CD14-positive monocyte (primary cell): ENCODE measurements around the gene QSOX2. TPM values are rescaled to one million over a fixed set of nuclear protein-coding genes. Genes with fewer than 3 reads are reported as not detected.

ENCODE experiments used
- DNase-seq, 3 donors: peaks; one replicate each; pipeline ENCODE4 v3.0.0-alpha.2; 2011 to 2022
- H2AFZ ChIP-seq: 2 replicates; pipeline ENCODE4 v1.6.0; 2012; ENCODE audit warnings: mild to moderate bottlenecking, low read depth, low read length, inconsistent platforms; ENCODE audit not compliant: insufficient read depth, poor library complexity, severe bottlenecking
- H3K27ac ChIP-seq, 2 donors: 1 replicate in 1 of 2; 2 replicates in 1 of 2; pipeline ENCODE4 v1.5.1; 2012 to 2013; ENCODE audit warnings: low read length in 2 of 2, control low read depth in 1 of 2, inconsistent platforms in 1 of 2, low read depth in 1 of 2, mild to moderate bottlenecking in 1 of 2
- H3K27me3 ChIP-seq, 2 donors: one replicate each; pipeline versions ENCODE4 v1.6.0 to v1.6.1; 2011 to 2013; ENCODE audit warnings: low read length in 2 of 2; ENCODE audit not compliant: control insufficient read depth in 2 of 2, insufficient read depth in 2 of 2
- H3K36me3 ChIP-seq, 2 donors: replicated peaks in 1 of 2; 1 replicate in 1 of 2; 2 replicates in 1 of 2; pipeline versions ENCODE4 v1.5.1 to v1.6.1; 2012 to 2013; ENCODE audit warnings: low read length in 2 of 2, control low read depth in 1 of 2, inconsistent platforms in 1 of 2, mild to moderate bottlenecking in 1 of 2; ENCODE audit not compliant: insufficient read depth in 2 of 2, control insufficient read depth in 1 of 2
- H3K4me1 ChIP-seq, 2 donors: 1 replicate in 1 of 2; 2 replicates in 1 of 2; pipeline versions ENCODE4 v1.5.1 to v1.6.1; 2012 to 2013; ENCODE audit warnings: low read length in 2 of 2, control low read depth in 1 of 2, inconsistent platforms in 1 of 2, mild to moderate bottlenecking in 1 of 2, moderate library complexity in 1 of 2; ENCODE audit not compliant: insufficient read depth in 2 of 2, control insufficient read depth in 1 of 2
- H3K4me2 ChIP-seq: replicated peaks from 2 replicates; pipeline ENCODE3; 2012; ENCODE audit warnings: low read length, moderate library complexity, mild to moderate bottlenecking; ENCODE audit not compliant: poor library complexity, severe bottlenecking; ENCODE audit errors: extremely low read depth
- H3K4me3 ChIP-seq, 3 experiments: fragments of 200-600 bp in 1 of 3; sonication (generic) in 1 of 3; replicated peaks in 1 of 3; 1 replicate in 2 of 3; 2 replicates in 1 of 3; pipeline ENCODE4 v1.5.1; 2011 to 2013; ENCODE audit warnings: low read length in 3 of 3, mild to moderate bottlenecking in 3 of 3, control low read depth in 2 of 3, low read depth in 2 of 3, inconsistent platforms in 1 of 3, moderate library complexity in 1 of 3
- H3K79me2 ChIP-seq: 2 replicates; pipeline ENCODE4 v1.6.0; 2012; ENCODE audit warnings: mild to moderate bottlenecking, control low read depth, inconsistent platforms, low read length, moderate library complexity; ENCODE audit not compliant: insufficient read depth
- H3K9ac ChIP-seq: 2 replicates; pipeline ENCODE4 v1.6.0; 2017; ENCODE audit warnings: low read length, mild to moderate bottlenecking; ENCODE audit not compliant: insufficient read depth, poor library complexity, severe bottlenecking
- H3K9me3 ChIP-seq, 2 donors: replicated peaks in 1 of 2; 1 replicate in 1 of 2; 2 replicates in 1 of 2; pipeline versions ENCODE4 v1.5.1 to v1.6.1; 2012 to 2013; ENCODE audit warnings: low read length in 2 of 2, control low read depth in 1 of 2; ENCODE audit not compliant: control insufficient read depth in 1 of 2, insufficient read depth in 1 of 2
- H4K20me1 ChIP-seq: 2 replicates; pipeline ENCODE4 v1.6.0; 2012; ENCODE audit warnings: mild to moderate bottlenecking, low read length, control low read depth, moderate library complexity; ENCODE audit not compliant: insufficient read depth
- H3K27ac Mint-ChIP-seq, 7 donors: one replicate each; pipeline ENCODE4 v1.8.0; 2020; ENCODE audit warnings: mild to moderate bottlenecking in 7 of 7, mixed read lengths in 7 of 7, moderate library complexity in 6 of 7, inconsistent platforms in 2 of 7
- H3K27me3 Mint-ChIP-seq, 3 donors: one replicate each; pipeline ENCODE4 v1.8.0; 2021 to 2022; ENCODE audit warnings: low read depth in 3 of 3, mild to moderate bottlenecking in 3 of 3, mixed read lengths in 3 of 3, moderate library complexity in 3 of 3, inconsistent platforms in 1 of 3
- H3K36me3 Mint-ChIP-seq, 2 donors: one replicate each; pipeline ENCODE4 v1.8.0; 2020; ENCODE audit warnings: mixed read lengths in 2 of 2, inconsistent platforms in 1 of 2, mild to moderate bottlenecking in 1 of 2
- H3K4me1 Mint-ChIP-seq: one replicate; pipeline ENCODE4 v1.8.0; 2020; ENCODE audit warnings: mild to moderate bottlenecking, mixed read lengths
- H3K4me3 Mint-ChIP-seq, 2 donors: one replicate each; pipeline ENCODE4 v1.8.0; 2020; ENCODE audit warnings: mild to moderate bottlenecking in 2 of 2, mixed read lengths in 2 of 2, moderate library complexity in 1 of 2
- H3K9me3 Mint-ChIP-seq, 7 donors: one replicate each; pipeline ENCODE4 v1.8.0; 2020 to 2022; ENCODE audit warnings: mixed read lengths in 7 of 7, mild to moderate bottlenecking in 6 of 7, moderate library complexity in 6 of 7, inconsistent platforms in 2 of 7
- WGBS: methylation state at CpG from one replicate; pipeline ENCODE4 v1.1.5; 2013; ENCODE audit warnings: missing lambda C conversion rate; ENCODE audit not compliant: insufficient coverage; 5-methylcytosine and 5-hydroxymethylcytosine counted together
- intact Hi-C, 2 donors: fragments of 100-400 bp; cut with micrococcal nuclease; formaldehyde crosslinking; loops; one replicate each; pipeline versions ENCODE4 v1.15.0 to v1.15.1; 2023
- polyA plus RNA-seq, 3 donors: library from polyadenylated mRNA; depleted of rRNA in 1 of 3; unstranded in 2 of 3; stranded (reverse) in 1 of 3; fragments of 300-500 nt in 2 of 3; fragments of >200 nt in 1 of 3; fragmentation: Illumina TruSeq in 2 of 3; gene quantifications; 1 replicate in 2 of 3; 2 replicates in 1 of 3; pipeline ENCODE4 v1.2.3, GENCODE V29; 2012 to 2021
- TF ChIP-seq, protein P1 (sequence below): fragments of 200-600 bp; IDR thresholded peaks from one replicate; pipeline ENCODE4 v1.8.0; 2022; ENCODE audit warnings: antibody characterized with exemption, mild to moderate bottlenecking

Gene QSOX2
- polyA plus RNA-seq, 3 donors = 0.03 to 8.4 (median 0.17) TPM

GRCh38 chr9:136175616-136176197 is 69.9 kb downstream of the QSOX2 start:
- Mint-ChIP-seq H3K9me3 (peaks cover 0 to 3% (median 0%) of the 10 kb centered on the region in 7 donors), H3K36me3 (no peaks in the 10 kb centered on the region), H3K27me3 (peaks cover 2 to 12% (median 10%) of the 10 kb centered on the region in 3 donors), H3K4me1 (no peaks in the 10 kb centered on the region), H3K27ac (no peak overlapping the region), H3K4me3 (no peak overlapping the region)
- TF ChIP-seq, protein P1, sequence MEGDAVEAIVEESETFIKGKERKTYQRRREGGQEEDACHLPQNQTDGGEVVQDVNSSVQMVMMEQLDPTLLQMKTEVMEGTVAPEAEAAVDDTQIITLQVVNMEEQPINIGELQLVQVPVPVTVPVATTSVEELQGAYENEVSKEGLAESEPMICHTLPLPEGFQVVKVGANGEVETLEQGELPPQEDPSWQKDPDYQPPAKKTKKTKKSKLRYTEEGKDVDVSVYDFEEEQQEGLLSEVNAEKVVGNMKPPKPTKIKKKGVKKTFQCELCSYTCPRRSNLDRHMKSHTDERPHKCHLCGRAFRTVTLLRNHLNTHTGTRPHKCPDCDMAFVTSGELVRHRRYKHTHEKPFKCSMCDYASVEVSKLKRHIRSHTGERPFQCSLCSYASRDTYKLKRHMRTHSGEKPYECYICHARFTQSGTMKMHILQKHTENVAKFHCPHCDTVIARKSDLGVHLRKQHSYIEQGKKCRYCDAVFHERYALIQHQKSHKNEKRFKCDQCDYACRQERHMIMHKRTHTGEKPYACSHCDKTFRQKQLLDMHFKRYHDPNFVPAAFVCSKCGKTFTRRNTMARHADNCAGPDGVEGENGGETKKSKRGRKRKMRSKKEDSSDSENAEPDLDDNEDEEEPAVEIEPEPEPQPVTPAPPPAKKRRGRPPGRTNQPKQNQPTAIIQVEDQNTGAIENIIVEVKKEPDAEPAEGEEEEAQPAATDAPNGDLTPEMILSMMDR = no peak
- no peaks in the 10 kb centered on the region for H3K36me3 ChIP-seq
- no peaks in the 10 kb centered on the region for H3K9me3 ChIP-seq
- H2AFZ ChIP-seq = no peak overlapping the region
- H4K20me1 ChIP-seq = no peaks in the 10 kb centered on the region
- H3K27ac ChIP-seq = no peak overlapping the region
- no peak overlapping the region for H3K4me2 ChIP-seq
- no peak overlapping the region for H3K4me3 ChIP-seq
- no peak for DNase-seq
- no peak overlapping the region for H3K9ac ChIP-seq
- no peaks in the 10 kb centered on the region for H3K4me1 ChIP-seq
- no peaks in the 10 kb centered on the region for H3K27me3 ChIP-seq
- intact Hi-C loops = no loop called here
- no peaks in the 10 kb centered on the region for H3K79me2 ChIP-seq
- WGBS = 82% methylated on average over 11 of the region's 12 CpGs

DNA sequence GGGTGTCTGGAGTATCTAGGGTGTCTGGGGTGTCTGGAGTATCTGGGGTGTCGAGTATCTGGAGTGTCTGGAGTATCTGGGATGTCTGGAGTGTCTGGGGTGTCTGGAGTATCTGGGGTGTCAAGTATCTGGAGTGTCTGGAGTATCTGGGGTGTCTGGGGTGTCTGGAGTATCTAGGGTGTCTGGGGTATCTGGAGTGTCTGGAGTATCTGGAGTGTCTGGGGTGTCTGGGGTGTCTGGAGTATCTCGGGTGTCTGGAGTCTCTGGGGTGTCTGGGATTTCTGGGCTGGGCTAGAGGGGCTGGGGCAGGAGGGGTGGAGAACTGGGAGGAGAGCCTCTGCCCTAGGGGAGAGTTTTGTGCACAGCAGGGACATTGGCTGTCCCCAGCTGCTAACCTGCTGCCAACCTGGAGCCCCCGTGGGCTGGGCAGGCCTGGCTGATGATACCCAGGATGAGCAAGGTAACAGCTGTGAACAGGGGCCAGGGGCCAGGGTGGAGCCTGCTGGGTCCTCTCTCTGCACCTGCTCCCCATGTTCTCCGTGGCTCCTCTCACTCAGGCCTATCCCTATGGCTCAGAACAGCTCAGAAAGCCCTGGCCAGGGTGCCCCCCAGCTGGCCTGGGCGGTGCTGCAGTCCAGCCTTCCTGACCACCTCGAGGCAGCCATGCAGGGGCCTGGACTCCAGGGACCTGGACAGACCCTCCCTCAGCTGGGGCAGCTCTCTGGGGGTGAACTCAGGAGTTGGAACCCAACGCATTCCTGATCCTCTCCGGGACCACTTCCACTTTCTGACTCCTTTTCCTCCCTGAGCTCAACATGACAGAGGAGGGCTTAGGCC is 70.6 kb downstream of the QSOX2 start:
- H3K9me3 ChIP-seq = no peaks in the 10 kb centered on the region
- TF ChIP-seq, protein P1 = no peak
- Mint-ChIP-seq H3K9me3 (peaks cover 0 to 4% (median 0%) of the 10 kb centered on the region in 7 donors), H3K4me1 (no peaks in the 10 kb centered on the region), H3K36me3 (no peaks in the 10 kb centered on the region), H3K27me3 (peaks cover 3 to 12% (median 10%) of the 10 kb centered on the region in 3 donors), H3K4me3 (no peak overlapping the region), H3K27ac (peak overlapping the region in 1 of 7 donors; percentile 30)
- no peaks in the 10 kb centered on the region for H3K27me3 ChIP-seq
- H3K4me3 ChIP-seq = no peak overlapping the region
- H4K20me1 ChIP-seq = no peaks in the 10 kb centered on the region
- no peaks in the 10 kb centered on the region for H3K79me2 ChIP-seq
- intact Hi-C loops = loop anchor here in 1 of 2 donors (5.0 kb wide), 1 partner anchor 107 kb away; no protein-coding TSS in a partner anchor
- DNase-seq = no peak
- no peak overlapping the region for H3K4me2 ChIP-seq
- H3K36me3 ChIP-seq = no peaks in the 10 kb centered on the region
- no peak overlapping the region for H2AFZ ChIP-seq
- H3K4me1 ChIP-seq = no peaks in the 10 kb centered on the region
- no peak overlapping the region for H3K27ac ChIP-seq
- 79% methylated on average over 7 of the region's 8 CpGs for WGBS
- H3K9ac ChIP-seq = no peak overlapping the region
